SK-N-SH treated with all-trans-retinoic acid at 6 μM for 48 hours (cell line): Measurements from ENCODE around the gene BEST3.

Experiments used
- ATAC-seq: fragments of 200-7000 bp; cut with Tn5 transposase; 3 replicates; pipeline ENCODE4 v1.9.1; 2020; ENCODE audit warnings: mild to moderate bottlenecking, moderate library complexity
- ARNTL ChIP-seq: fragments of 450-650 bp; formaldehyde crosslinking; IDR thresholded peaks from 2 replicates; pipeline ENCODE4 v1.5.0; 2020; ENCODE audit warnings: low read depth, mild to moderate bottlenecking, moderate library complexity, borderline replicate concordance
- BACH2 ChIP-seq: fragments of 250-450 bp; sonication (Bioruptor Pico); IDR thresholded peaks from 2 replicates; pipeline ENCODE4 v1.9.0; 2021; ENCODE audit warnings: mild to moderate bottlenecking, borderline replicate concordance
- CREB5 ChIP-seq: fragments of 250-450 bp; sonication (Bioruptor Pico); IDR thresholded peaks from 2 replicates; pipeline ENCODE4 v1.5.1; 2020; ENCODE audit warnings: low read depth, mild to moderate bottlenecking, moderate library complexity
- CSDC2 ChIP-seq: fragments of 250-450 bp; sonication (Bioruptor Pico); IDR thresholded peaks from 2 replicates; pipeline ENCODE4 v1.5.0; 2020; ENCODE audit warnings: mild to moderate bottlenecking, moderate library complexity
- ISL1 ChIP-seq: fragments of 250-450 bp; sonication (Bioruptor Pico); IDR thresholded peaks from 2 replicates; pipeline ENCODE4 v2.1.2; 2022; ENCODE audit warnings: mild to moderate bottlenecking, moderate library complexity
- OSR1 ChIP-seq: fragments of 250-450 bp; sonication (Bioruptor Pico); IDR thresholded peaks from 2 replicates; pipeline ENCODE4 v1.8.0; 2022; ENCODE audit warnings: moderate library complexity, mild to moderate bottlenecking, inconsistent platforms
- PATZ1 ChIP-seq: fragments of 250-450 bp; sonication (Bioruptor Pico); IDR thresholded peaks from 2 replicates; pipeline ENCODE4 v1.8.0; 2020; ENCODE audit warnings: mild to moderate bottlenecking, moderate library complexity, borderline replicate concordance
- POU6F1 ChIP-seq: fragments of 250-450 bp; sonication (Bioruptor Pico); IDR thresholded peaks from 2 replicates; pipeline ENCODE4 v1.8.0; 2021; ENCODE audit warnings: low read depth, mild to moderate bottlenecking, moderate library complexity, borderline replicate concordance
- PPARA ChIP-seq: fragments of 250-450 bp; sonication (Bioruptor Pico); IDR thresholded peaks from 2 replicates; pipeline ENCODE4 v1.5.0; 2020; ENCODE audit warnings: mild to moderate bottlenecking, borderline replicate concordance
- RARB ChIP-seq: fragments of 250-450 bp; sonication (Bioruptor Pico); IDR thresholded peaks from 2 replicates; pipeline ENCODE4 v1.8.0; 2021; ENCODE audit warnings: mild to moderate bottlenecking, moderate library complexity
- SNAI2 ChIP-seq: fragments of 250-450 bp; sonication (Bioruptor Pico); IDR thresholded peaks from 2 replicates; pipeline ENCODE4 v1.5.0; 2020; ENCODE audit warnings: mild to moderate bottlenecking, moderate library complexity
- TCF4 ChIP-seq: fragments of 250-450 bp; sonication (Bioruptor Pico); IDR thresholded peaks from 2 replicates; pipeline ENCODE4 v1.8.0; 2021; ENCODE audit warnings: mild to moderate bottlenecking, moderate library complexity, borderline replicate concordance
- TOX ChIP-seq: fragments of 250-450 bp; sonication (Bioruptor Pico); IDR thresholded peaks from 2 replicates; pipeline ENCODE4 v1.8.0; 2021; ENCODE audit warnings: mild to moderate bottlenecking, moderate library complexity, borderline replicate concordance
- TSHZ2 ChIP-seq: fragments of 250-450 bp; sonication (Bioruptor Pico); IDR thresholded peaks from 2 replicates; pipeline ENCODE4 v1.5.0; 2020; ENCODE audit warnings: mild to moderate bottlenecking, moderate library complexity
- ZC3H10 ChIP-seq: fragments of 250-450 bp; sonication (Bioruptor Pico); IDR thresholded peaks from 2 replicates; pipeline ENCODE4 v1.5.1; 2021; ENCODE audit warnings: mild to moderate bottlenecking, moderate library complexity
- ZFP3 ChIP-seq: fragments of 250-450 bp; sonication (Bioruptor Pico); IDR thresholded peaks from 2 replicates; pipeline ENCODE4 v1.5.0; 2020; ENCODE audit warnings: mild to moderate bottlenecking, moderate library complexity
- ZNF565 ChIP-seq: fragments of 450-650 bp; formaldehyde crosslinking; conservative IDR thresholded peaks from 2 replicates; pipeline ENCODE4 v1.5.0; 2020; ENCODE audit warnings: low read depth, mild to moderate bottlenecking, moderate library complexity
- ZNF70 ChIP-seq: fragments of 450-650 bp; formaldehyde crosslinking; IDR thresholded peaks from 2 replicates; pipeline ENCODE4 v1.5.0; 2020; ENCODE audit warnings: mild to moderate bottlenecking, moderate library complexity
- ZNF8 ChIP-seq: fragments of 450-650 bp; formaldehyde crosslinking; IDR thresholded peaks from 2 replicates; pipeline ENCODE4 v1.5.0; 2020; ENCODE audit warnings: mild to moderate bottlenecking, moderate library complexity
- TF ChIP-seq, protein P1 (sequence below): fragments of 250-450 bp; sonication (Bioruptor Pico); IDR thresholded peaks from 2 replicates; pipeline ENCODE4 v1.5.1; 2021; ENCODE audit warnings: mild to moderate bottlenecking, moderate library complexity

BEST3 gene

DNA sequence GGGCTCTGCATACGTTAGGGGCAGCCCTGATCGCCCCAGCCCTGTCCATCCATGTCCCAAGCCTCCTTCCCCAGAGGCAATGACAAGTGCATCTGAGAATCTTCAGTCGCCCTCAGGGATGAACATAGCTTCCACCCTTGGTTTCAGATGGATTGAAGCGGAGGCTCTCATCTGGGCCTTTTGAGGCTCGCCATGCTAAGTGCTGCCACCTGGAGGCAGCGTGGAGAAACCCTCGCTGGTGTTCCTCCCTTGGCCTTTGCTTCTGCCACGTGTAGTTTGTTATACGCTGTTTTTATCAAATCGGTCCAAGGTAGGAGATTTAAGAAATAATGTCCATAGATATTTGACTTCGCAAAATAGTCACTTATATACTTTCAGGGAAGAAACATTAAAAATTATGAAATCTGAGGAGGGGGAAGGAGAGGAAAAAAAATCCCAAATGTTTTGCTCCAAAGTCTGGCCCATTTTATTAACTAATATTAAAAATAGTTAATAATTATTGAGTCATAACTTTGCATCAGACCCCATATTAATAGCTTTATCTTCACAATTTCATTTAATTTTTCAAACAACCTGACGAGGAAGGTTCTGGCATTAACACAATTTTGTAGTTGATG lies 59.6 kb downstream of the BEST3 start:
- TF ChIP-seq, protein P1, sequence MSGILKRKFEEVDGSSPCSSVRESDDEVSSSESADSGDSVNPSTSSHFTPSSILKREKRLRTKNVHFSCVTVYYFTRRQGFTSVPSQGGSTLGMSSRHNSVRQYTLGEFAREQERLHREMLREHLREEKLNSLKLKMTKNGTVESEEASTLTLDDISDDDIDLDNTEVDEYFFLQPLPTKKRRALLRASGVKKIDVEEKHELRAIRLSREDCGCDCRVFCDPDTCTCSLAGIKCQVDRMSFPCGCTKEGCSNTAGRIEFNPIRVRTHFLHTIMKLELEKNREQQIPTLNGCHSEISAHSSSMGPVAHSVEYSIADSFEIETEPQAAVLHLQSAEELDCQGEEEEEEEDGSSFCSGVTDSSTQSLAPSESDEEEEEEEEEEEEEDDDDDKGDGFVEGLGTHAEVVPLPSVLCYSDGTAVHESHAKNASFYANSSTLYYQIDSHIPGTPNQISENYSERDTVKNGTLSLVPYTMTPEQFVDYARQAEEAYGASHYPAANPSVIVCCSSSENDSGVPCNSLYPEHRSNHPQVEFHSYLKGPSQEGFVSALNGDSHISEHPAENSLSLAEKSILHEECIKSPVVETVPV = no peak
- no peak for TF ChIP-seq PPARA (CRISPR knock-in tag)
- no peak for TF ChIP-seq CSDC2
- no peak for TF ChIP-seq ZNF70 (CRISPR knock-in tag)
- no peak for TF ChIP-seq ISL1 (CRISPR knock-in tag)
- TF ChIP-seq OSR1 = no peak
- no peak for TF ChIP-seq POU6F1 (CRISPR knock-in tag)
- TF ChIP-seq TSHZ2 (CRISPR knock-in tag) = no peak
- no peak for TF ChIP-seq TOX
- no peak for TF ChIP-seq ZC3H10
- no peak for TF ChIP-seq CREB5 (CRISPR knock-in tag)
- no peak for TF ChIP-seq RARB (CRISPR knock-in tag)
- TF ChIP-seq SNAI2 (CRISPR knock-in tag) = no peak
- TF ChIP-seq BACH2 (CRISPR knock-in tag) = no peak
- TF ChIP-seq TCF4 (CRISPR knock-in tag) = no peak
- TF ChIP-seq ZNF8 (CRISPR knock-in tag) = no peak
- TF ChIP-seq ARNTL (CRISPR knock-in tag) = no peak
- TF ChIP-seq ZFP3 = no peak
- peak; percentile 98 for ATAC-seq

GRCh38 chr12:69633061-69633460 lies 66.0 kb downstream of the BEST3 start:
- ATAC-seq = 0 out of 3 replicates have a peak, but pooled peaks have one; percentile 20
- TF ChIP-seq PATZ1 (CRISPR knock-in tag) (no peak), RARB (CRISPR knock-in tag) (no peak), ZNF565 (CRISPR knock-in tag) (no peak), POU6F1 (CRISPR knock-in tag) (no peak), ARNTL (CRISPR knock-in tag) (no peak), TSHZ2 (CRISPR knock-in tag) (no peak), ISL1 (CRISPR knock-in tag) (no peak), TOX (no peak), OSR1 (no peak), ZNF8 (CRISPR knock-in tag) (no peak)
